DMS 273 treated with DMSO at 0.1 percent for 48 hours (cell line): ENCODE measurements around the gene ANKRD36B.
"Not testable (repeated sequence)": the region's sequence is repeated elsewhere in the genome, so short reads cannot be mapped to it uniquely, and the experiment has no call there.

ENCODE experiments used
- DNase-seq: peaks from one replicate; lab custom pipeline; 2025; lab: John Stamatoyannopoulos, UW

The ANKRD36B gene

GRCh38 chr2:97549058-97549457, 40.6 kb downstream of the ANKRD36B start:
- not testable (repeated sequence) for DNase-seq

GRCh38 chr2:97548536-97548935, 41.1 kb downstream of the ANKRD36B start:
- DNase-seq: not testable (repeated sequence)

DNA sequence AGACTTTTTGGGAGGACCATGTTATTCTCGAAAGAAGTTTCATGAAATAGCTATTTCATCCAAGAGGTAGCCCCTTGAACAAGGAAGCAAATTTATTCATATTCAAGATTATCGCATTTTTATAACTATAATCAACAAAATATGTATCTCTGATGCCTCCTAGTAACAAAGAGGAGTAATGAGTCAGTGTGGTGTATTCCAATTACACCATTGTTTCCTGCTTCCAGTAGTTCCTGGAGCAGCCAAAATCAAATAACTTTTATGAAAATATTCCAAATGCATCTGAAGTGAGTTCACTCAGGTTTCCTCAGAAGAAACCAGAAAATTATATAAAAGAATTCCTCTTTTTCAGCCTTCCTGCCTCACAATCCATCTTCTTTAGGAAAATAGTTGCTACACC, 43.0 kb downstream of the ANKRD36B start:
- DNase-seq: no peak

- not testable (repeated sequence) for DNase-seq
Observed at GRCh38 chr2:97544911-97545310, 44.8 kb downstream of the ANKRD36B start.

- DNase-seq: not testable (repeated sequence)
Observed at GRCh38 chr2:97525904-97526303, 63.8 kb downstream of the ANKRD36B start.

GRCh38 chr2:97523816-97524215, 65.9 kb downstream of the ANKRD36B start:
- not testable (repeated sequence) for DNase-seq

GRCh38 chr2:97522916-97523555, 66.6 kb downstream of the ANKRD36B start:
- not testable (repeated sequence) for DNase-seq

DNA sequence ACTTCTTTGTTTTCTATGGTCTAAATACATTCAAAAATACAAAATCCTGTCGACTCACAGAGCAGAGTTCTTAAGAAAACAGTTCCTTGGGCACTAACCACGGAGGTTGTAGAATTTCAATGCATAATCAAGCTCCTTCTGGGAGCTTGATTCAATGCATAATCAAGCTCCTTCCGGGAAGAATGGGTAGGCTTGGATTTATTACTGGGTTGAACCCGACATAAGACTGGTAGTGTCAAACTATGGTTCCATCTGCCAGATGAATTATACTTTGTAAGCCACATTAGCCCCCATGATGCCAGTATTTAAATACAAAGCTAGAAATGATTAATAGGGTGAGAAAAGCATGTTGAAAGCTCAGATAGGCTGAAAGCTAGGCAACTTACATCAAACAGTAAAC, 94.0 kb downstream of the ANKRD36B start:
- not testable (repeated sequence) for DNase-seq

- DNase-seq: not testable (repeated sequence)
Observed at GRCh38 chr2:97490141-97490540, 99.5 kb downstream of the ANKRD36B start.
